ENCODE measurements around the gene CELF5. TPM values are rescaled to one million over a fixed set of nuclear protein-coding genes. Genes with fewer than 3 reads are reported as not detected.

Gene CELF5
- total and polyA plus RNA-seq, 9 of the 15 experiments (the other 6 are each of a cell fraction or from before 2014, with no cell fraction given): 0.01 to 0.56 (median 0.22) TPM

DNA sequence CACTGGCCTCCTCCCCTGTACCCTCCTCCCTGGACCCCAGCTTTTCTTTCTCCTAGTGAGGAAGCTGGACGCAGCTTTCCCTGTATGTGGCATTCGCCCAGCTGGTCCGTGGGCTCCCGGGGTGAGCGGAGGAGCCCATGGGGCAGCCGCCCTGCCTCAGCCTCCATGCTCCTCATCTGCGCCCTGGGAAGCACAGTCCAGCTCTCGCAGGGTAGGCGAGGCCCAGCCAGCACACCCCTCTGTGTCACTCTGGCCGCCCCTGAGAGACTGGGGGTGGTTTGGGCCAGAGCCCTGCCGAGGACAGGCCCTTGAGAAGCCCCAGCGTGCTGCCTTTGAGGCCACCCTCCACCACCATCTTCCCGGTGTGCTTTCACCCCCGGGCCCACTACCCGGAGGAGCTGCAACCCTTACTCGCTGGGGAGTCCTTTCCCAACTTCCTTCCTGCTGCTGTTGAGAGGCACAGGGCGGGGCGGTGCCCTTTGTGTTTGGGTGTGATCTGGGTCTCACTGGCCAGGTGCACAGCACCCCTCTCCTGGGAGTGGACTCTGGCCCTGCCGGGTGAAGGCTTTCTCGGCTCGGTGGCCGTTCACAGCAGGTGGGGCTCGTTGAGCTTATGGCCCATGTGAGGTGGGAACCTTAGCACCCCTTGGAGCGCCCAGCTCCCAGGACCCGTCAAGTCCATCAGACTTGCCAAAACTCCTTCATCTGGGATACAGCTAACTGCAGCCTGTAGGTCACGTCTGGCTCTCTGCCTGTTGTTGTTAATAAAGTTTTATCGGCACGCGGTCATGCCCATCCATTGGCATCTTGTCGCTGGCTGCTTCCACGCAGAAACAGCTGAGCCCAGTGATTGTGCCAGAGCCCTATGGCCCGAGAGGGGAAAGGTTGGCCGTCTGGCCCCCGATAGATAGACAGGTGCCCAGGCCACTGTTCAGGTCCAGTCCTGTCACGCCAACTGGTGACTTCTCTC is 35.5 kb upstream of the CELF5 start:
- Histone ChIP-seq H3K9me1 (ENCODE audit: control insufficient read depth, insufficient read depth, low read length) (no peaks in the 10 kb centered on the region), H3K9me3 (replicated peaks; ENCODE audit: control insufficient read depth, insufficient read depth, low read depth, low read length) (no peaks in the 10 kb centered on the region), H3K4me2 (ENCODE audit: insufficient read depth, low read length) (no peak overlapping the region), H3K27ac (ENCODE audit: extremely low read depth, low read depth, low read length) (no peak overlapping the region; the same call in 2 of the 3 replicates), H3K27me3 (ENCODE audit: control insufficient read depth in 2 of 2, insufficient read depth in 2 of 2, low read length in 2 of 2) (no peaks in the 10 kb centered on the region), H2AFZ (ENCODE audit: low read depth, low read length) (no peak overlapping the region), H4K20me1 (replicated peaks; ENCODE audit: control insufficient read depth, insufficient read depth, low read length) (peaks cover 33% of the 10 kb centered on the region; the same call in 1 of the 2 replicates), H3K4me3 (no peak overlapping the region), H3K4me1 (replicated peaks in 1 of 2; ENCODE audit: control insufficient read depth in 2 of 2, insufficient read depth in 2 of 2, low read length in 2 of 2) (peaks cover 32 to 91% of the 10 kb centered on the region in 2 experiments), H3K9ac (ENCODE audit: insufficient read depth in 1 of 2, low read depth in 2 of 2, low read length in 2 of 2) (peak overlapping the region; percentile 17 to 99; a peak in 3 of 4 replicates), H3K79me2 (ENCODE audit: control insufficient read depth, insufficient read depth, low read length) (peaks cover 79% of the 10 kb centered on the region), H3K36me3 (ENCODE audit: control insufficient read depth, insufficient read depth, low read length) (peaks cover 66% of the 10 kb centered on the region; the same call in 2 of the 3 replicates)
- in situ Hi-C loops (cut with MboI) (no loop called here), intact Hi-C loops (cut with micrococcal nuclease) (no loop called here)
- POLR2A ChIA-PET: interaction anchor here (0.6 kb wide), 1 partner anchor 313 kb away, joined by 3 read pairs; no protein-coding TSS in a partner anchor
- DNase-seq (ENCODE audit: extremely low read depth in 1 of 4, low spot score in 3 of 4): no peak
- ATAC-seq: no peak
- WGBS (ENCODE audit: insufficient coverage, low coverage, missing lambda C conversion rate): 88% methylated on average over 35 of the region's 35 CpGs
- FAIRE-seq: no peak
- CTCF ChIA-PET (ENCODE audit: low intra/inter-chr PET ratio): no interaction called here
- BruUV-seq (replicated peaks): no TSS peak
- TF ChIP-seq, protein P1, sequence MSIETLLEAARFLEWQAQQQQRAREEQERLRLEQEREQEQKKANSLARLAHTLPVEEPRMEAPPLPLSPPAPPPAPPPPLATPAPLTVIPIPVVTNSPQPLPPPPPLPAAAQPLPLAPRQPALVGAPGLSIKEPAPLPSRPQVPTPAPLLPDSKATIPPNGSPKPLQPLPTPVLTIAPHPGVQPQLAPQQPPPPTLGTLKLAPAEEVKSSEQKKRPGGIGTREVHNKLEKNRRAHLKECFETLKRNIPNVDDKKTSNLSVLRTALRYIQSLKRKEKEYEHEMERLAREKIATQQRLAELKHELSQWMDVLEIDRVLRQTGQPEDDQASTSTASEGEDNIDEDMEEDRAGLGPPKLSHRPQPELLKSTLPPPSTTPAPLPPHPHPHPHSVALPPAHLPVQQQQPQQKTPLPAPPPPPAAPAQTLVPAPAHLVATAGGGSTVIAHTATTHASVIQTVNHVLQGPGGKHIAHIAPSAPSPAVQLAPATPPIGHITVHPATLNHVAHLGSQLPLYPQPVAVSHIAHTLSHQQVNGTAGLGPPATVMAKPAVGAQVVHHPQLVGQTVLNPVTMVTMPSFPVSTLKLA (conservative IDR thresholded peaks at IDR 0.05): no peak
- TF ChIP-seq FOXP1 (CRISPR knock-in tag; IDR thresholded peaks at IDR 0.05) (no peak), RBFOX2 (IDR thresholded peaks at IDR 0.05; ENCODE audit: low read depth, low read length) (0 out of 2 replicates have a peak, but pooled peaks have one; percentile 22), SMARCA4 (IDR thresholded peaks at IDR 0.05) (no peak), TGIF2 (CRISPR knock-in tag; IDR thresholded peaks at IDR 0.05) (no peak), TRIM28 (IDR thresholded peaks at IDR 0.05) (no peak)
- TF ChIP-seq, protein P2, sequence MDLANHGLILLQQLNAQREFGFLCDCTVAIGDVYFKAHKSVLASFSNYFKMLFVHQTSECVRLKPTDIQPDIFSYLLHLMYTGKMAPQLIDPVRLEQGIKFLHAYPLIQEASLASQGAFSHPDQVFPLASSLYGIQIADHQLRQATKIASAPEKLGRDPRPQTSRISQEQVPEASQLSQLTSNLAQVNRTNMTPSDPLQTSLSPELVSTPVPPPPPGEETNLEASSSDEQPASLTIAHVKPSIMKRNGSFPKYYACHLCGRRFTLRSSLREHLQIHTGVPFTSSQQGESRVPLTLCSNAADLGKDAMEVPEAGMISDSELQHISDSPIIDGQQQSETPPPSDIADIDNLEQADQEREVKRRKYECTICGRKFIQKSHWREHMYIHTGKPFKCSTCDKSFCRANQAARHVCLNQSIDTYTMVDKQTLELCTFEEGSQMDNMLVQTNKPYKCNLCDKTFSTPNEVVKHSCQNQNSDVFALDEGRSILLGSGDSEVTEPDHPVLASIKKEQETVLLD (IDR thresholded peaks at IDR 0.05): no peak
- TF ChIP-seq, protein P3, sequence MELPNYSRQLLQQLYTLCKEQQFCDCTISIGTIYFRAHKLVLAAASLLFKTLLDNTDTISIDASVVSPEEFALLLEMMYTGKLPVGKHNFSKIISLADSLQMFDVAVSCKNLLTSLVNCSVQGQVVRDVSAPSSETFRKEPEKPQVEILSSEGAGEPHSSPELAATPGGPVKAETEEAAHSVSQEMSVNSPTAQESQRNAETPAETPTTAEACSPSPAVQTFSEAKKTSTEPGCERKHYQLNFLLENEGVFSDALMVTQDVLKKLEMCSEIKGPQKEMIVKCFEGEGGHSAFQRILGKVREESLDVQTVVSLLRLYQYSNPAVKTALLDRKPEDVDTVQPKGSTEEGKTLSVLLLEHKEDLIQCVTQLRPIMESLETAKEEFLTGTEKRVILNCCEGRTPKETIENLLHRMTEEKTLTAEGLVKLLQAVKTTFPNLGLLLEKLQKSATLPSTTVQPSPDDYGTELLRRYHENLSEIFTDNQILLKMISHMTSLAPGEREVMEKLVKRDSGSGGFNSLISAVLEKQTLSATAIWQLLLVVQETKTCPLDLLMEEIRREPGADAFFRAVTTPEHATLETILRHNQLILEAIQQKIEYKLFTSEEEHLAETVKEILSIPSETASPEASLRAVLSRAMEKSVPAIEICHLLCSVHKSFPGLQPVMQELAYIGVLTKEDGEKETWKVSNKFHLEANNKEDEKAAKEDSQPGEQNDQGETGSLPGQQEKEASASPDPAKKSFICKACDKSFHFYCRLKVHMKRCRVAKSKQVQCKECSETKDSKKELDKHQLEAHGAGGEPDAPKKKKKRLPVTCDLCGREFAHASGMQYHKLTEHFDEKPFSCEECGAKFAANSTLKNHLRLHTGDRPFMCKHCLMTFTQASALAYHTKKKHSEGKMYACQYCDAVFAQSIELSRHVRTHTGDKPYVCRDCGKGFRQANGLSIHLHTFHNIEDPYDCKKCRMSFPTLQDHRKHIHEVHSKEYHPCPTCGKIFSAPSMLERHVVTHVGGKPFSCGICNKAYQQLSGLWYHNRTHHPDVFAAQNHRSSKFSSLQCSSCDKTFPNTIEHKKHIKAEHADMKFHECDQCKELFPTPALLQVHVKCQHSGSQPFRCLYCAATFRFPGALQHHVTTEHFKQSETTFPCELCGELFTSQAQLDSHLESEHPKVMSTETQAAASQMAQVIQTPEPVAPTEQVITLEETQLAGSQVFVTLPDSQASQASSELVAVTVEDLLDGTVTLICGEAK (IDR thresholded peaks at IDR 0.05): peak; percentile 94
- TF ChIP-seq, protein P3 (CRISPR knock-in tag; IDR thresholded peaks at IDR 0.05): peak; percentile 96

Measured in K562 (cell line).